Measurements from ENCODE around the gene SYT12.

The SYT12 gene

DNA sequence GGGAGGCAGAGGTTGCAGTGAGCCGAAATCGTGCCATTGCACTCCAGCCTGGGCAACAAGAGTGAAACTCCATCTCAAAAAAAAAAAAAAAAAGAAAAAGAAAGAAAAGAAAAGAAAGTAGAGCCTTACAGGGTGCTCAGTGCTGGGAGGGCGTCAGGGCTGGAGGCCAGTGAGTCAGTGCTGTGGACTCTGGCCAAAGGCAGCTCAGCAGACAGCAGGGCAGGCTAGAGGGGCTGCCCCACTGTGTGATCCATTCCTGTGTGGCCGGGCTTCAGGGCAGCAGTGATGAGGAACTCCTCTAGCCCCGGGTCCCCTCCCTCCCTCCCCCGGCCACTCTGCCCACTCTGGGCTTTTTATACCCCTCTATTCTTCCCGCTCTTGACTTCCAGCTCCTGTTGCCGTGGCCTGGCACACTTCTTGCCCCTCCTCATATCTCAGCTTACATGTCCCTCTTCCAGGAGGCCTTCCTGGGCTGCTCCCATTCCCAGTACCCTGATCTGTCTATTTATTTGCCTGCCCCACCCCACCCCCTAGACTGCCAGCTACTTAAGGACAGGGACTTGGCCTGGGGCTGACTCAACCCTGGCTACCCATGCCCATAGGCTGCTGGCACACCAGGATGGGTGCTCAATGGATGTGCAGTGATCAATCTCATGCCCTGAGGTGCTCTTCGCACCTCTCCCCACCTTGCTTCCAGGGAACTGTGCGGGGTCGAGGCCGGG is 10.1 kb downstream of the SYT12 start:
- no peaks in the 10 kb centered on the region for H3K36me3 ChIP-seq (ENCODE audit: insufficient read depth, low read depth, low read length)
- no peak overlapping the region for H3K27ac ChIP-seq (ENCODE audit: low read length)
- H3K9me3 ChIP-seq (ENCODE audit: insufficient read depth, low read depth, low read length), result no peaks in the 10 kb centered on the region
- H3K4me3 ChIP-seq (ENCODE audit: low read length), result no peak overlapping the region
- H3K27me3 ChIP-seq (ENCODE audit: insufficient read depth, low read length), result no peaks in the 10 kb centered on the region
- H3K9ac ChIP-seq (ENCODE audit: low read depth, low read length), result no peak overlapping the region
- peaks cover 6% of the 10 kb centered on the region; the same call in 1 of the 2 replicates for H3K4me1 ChIP-seq (ENCODE audit: insufficient read depth, low read length)

DNA sequence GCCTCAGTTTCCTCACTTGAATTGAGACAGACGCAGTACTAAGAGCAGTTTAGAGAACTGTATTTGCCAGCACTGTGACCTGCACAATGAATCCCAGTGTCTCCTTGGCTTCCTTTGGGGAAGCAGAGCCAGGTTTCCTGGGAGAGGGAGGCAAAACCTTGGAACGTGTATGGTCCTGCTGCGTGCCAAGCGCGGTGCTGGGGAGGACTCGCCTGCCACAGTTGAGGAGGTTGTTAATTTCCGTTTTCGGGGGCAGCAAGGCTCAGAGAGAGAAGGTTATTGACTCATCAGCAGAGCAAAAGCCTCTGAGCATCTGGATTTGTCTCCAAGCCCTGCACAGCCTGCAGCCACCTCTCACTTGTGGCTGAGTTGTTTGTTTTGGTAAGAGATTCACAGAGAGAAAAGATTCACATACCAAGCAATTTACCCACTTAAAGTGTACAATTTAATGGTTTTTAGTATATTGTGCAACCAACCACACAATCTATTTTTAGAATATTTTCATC is 10.8 kb downstream of the SYT12 start:
- Histone ChIP-seq H3K4me3 (ENCODE audit: low read length) (no peak overlapping the region), H3K9ac (ENCODE audit: low read depth, low read length) (no peak overlapping the region), H3K27me3 (ENCODE audit: insufficient read depth, low read length) (no peaks in the 10 kb centered on the region), H3K27ac (ENCODE audit: low read length) (no peak overlapping the region), H3K9me3 (ENCODE audit: insufficient read depth, low read depth, low read length) (no peaks in the 10 kb centered on the region), H3K36me3 (ENCODE audit: insufficient read depth, low read depth, low read length) (no peaks in the 10 kb centered on the region), H3K4me1 (ENCODE audit: insufficient read depth, low read length) (peaks cover 6% of the 10 kb centered on the region; the same call in 1 of the 2 replicates)

DNA sequence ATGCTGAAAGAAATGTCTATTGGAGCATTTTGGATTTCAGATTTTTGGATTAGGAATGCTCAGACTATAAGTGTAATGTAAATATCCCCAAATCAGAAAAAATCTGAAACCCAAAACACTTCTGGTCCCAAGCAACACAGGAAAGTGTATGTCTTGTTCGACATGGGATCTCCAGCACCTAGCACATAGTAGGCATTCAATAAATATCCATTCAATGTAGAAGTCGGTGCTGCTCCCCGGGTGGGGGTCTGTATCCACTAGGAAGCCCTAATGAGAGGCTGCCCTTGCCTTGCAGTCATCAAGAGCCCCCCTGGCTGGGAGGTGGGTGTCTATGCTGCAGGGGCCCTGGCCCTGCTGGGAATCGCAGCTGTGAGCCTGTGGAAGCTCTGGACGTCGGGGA is 11.4 kb downstream of the SYT12 start:
- no peaks in the 10 kb centered on the region for H3K36me3 ChIP-seq (ENCODE audit: insufficient read depth, low read depth, low read length)
- H3K27ac ChIP-seq (ENCODE audit: low read length), result no peak overlapping the region
- no peak overlapping the region for H3K9ac ChIP-seq (ENCODE audit: low read depth, low read length)
- H3K9me3 ChIP-seq (ENCODE audit: insufficient read depth, low read depth, low read length), result no peaks in the 10 kb centered on the region
- H3K4me1 ChIP-seq (ENCODE audit: insufficient read depth, low read length), result peaks cover 6% of the 10 kb centered on the region; the same call in 1 of the 2 replicates
- H3K4me3 ChIP-seq (ENCODE audit: low read length), result no peak overlapping the region
- no peaks in the 10 kb centered on the region for H3K27me3 ChIP-seq (ENCODE audit: insufficient read depth, low read length)

DNA sequence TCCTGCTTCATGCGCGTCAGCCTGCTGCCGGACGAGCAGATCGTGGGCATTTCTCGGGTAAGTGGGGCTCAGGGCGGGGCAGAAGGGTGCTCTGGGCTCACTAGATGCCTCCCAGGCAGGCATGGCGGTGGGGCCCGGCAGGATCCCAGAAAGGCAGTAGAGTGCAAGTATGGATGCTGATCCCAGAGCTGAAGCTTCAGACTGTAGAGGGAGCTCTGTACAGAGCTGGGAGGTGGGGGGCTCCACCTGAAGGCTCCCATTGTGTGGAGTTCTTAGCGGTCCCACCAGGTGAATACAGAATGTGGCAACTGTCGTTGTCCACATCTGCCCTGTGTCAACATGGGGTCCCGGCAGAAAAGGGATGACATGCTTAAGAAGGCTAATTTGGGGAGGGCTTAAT is 17.2 kb downstream of the SYT12 start:
- Histone ChIP-seq H3K4me3 (ENCODE audit: low read length) (no peak overlapping the region), H3K36me3 (ENCODE audit: insufficient read depth, low read depth, low read length) (no peaks in the 10 kb centered on the region), H3K4me1 (ENCODE audit: insufficient read depth, low read length) (no peaks in the 10 kb centered on the region), H3K9me3 (ENCODE audit: insufficient read depth, low read depth, low read length) (no peaks in the 10 kb centered on the region), H3K27ac (ENCODE audit: low read length) (no peak overlapping the region), H3K27me3 (ENCODE audit: insufficient read depth, low read length) (no peaks in the 10 kb centered on the region), H3K9ac (ENCODE audit: low read depth, low read length) (no peak overlapping the region)

DNA sequence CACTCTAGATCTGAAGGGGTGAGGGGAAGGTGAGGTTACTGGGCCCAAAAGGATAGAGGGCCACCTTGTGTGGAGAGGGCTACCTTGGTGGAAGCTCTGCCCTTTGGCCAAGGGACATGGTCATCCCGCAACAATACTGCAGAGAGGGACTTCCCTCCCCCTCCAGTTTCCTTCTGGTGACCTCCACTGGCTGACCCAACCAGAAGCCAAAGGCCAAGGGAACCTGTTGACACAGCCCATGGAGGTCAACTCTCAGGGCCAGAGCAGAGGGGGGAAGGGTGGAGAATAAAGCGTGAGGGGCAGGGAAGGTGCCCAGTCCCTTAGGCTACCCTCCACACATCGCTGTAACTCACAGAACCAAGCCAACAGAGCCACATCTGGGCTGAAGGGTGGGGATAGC is 18.7 kb downstream of the SYT12 start:
- no peaks in the 10 kb centered on the region for H3K9me3 ChIP-seq (ENCODE audit: insufficient read depth, low read depth, low read length)
- H3K9ac ChIP-seq (ENCODE audit: low read depth, low read length), result no peak overlapping the region
- no peaks in the 10 kb centered on the region for H3K36me3 ChIP-seq (ENCODE audit: insufficient read depth, low read depth, low read length)
- no peaks in the 10 kb centered on the region for H3K27me3 ChIP-seq (ENCODE audit: insufficient read depth, low read length)
- H3K4me1 ChIP-seq (ENCODE audit: insufficient read depth, low read length), result no peaks in the 10 kb centered on the region
- no peak overlapping the region for H3K27ac ChIP-seq (ENCODE audit: low read length)
- no peak overlapping the region for H3K4me3 ChIP-seq (ENCODE audit: low read length)

DNA sequence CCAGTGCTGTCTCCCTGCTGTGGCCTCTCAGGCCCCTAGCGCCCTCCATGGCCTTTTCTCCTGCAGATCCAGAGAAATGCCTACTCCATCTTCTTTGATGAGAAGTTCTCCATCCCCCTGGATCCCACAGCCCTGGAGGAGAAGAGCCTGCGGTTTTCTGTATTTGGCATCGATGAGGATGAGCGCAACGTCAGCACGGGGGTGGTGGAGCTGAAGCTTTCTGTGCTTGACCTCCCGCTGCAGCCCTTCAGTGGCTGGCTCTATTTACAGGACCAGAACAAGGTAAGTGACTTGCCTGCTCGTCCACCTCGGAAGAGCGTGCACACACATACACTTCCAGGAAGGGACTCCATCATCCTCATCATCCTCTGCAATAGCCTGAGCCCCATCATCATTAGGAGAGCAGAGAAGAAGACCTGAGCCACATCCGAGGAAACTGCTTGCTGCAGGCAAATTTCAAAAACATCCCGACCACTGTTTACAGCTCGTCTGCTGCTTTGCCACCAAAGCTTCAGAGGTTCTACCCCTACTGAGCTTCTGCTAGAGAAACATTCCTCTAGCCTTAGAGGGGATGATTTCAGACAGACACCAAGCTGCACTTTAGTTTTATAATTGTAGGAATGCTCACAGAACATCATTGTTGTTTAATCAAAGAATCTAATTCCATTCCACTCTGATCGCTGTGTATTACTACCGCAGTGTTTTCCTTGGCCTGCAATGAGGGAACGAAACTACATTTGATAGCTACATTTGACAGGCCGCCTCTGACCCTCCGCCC is 20.8 kb downstream of the SYT12 start:
- H3K4me3 ChIP-seq (ENCODE audit: low read length), result no peak overlapping the region
- no peaks in the 10 kb centered on the region for H3K36me3 ChIP-seq (ENCODE audit: insufficient read depth, low read depth, low read length)
- H3K9ac ChIP-seq (ENCODE audit: low read depth, low read length), result no peak overlapping the region
- no peak overlapping the region for H3K27ac ChIP-seq (ENCODE audit: low read length)
- no peaks in the 10 kb centered on the region for H3K4me1 ChIP-seq (ENCODE audit: insufficient read depth, low read length)
- H3K9me3 ChIP-seq (ENCODE audit: insufficient read depth, low read depth, low read length), result no peaks in the 10 kb centered on the region
- H3K27me3 ChIP-seq (ENCODE audit: insufficient read depth, low read length), result no peaks in the 10 kb centered on the region

DNA sequence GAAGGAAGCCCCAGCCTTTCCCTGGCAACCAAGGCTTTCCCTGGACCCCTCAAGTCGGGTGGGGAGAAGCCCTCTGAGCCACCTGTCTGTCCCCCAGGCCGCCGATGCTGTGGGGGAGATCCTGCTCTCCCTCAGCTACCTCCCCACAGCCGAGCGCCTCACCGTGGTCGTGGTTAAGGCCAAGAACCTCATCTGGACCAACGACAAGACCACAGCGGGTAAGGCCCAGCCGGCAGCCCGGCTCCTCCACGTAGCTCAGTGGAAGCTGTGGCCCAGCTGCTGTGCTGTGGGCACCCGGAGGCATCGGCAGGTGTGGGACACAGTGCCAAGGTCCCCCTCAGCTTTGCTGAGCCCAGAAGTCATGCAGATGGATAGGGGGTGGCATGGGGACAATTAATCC is 21.6 kb downstream of the SYT12 start:
- Histone ChIP-seq H3K4me3 (ENCODE audit: low read length) (no peak overlapping the region), H3K27me3 (ENCODE audit: insufficient read depth, low read length) (no peaks in the 10 kb centered on the region), H3K36me3 (ENCODE audit: insufficient read depth, low read depth, low read length) (no peaks in the 10 kb centered on the region), H3K9ac (ENCODE audit: low read depth, low read length) (no peak overlapping the region), H3K4me1 (ENCODE audit: insufficient read depth, low read length) (no peaks in the 10 kb centered on the region), H3K27ac (ENCODE audit: low read length) (no peak overlapping the region), H3K9me3 (ENCODE audit: insufficient read depth, low read depth, low read length) (no peaks in the 10 kb centered on the region)

DNA sequence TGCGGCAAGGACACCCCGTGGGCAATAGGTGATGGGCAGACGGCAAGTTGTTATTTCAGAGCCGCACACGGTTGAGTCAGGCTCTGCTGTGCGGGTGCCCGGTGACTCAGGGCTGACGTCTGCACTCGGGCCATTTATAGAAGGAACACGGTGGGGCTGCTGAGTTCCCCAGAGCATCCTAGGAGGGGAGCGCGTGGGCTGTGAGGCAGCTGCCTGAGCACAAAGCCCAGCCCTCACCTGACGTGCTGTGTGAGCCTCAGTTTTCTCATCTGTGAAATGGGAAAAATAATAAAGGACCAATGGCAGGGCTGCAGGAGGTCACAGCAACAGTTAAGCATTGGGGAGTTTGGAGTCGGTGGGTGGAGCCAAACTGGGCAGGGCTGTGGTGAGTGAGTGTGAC is 22.4 kb downstream of the SYT12 start:
- no peak overlapping the region for H3K9ac ChIP-seq (ENCODE audit: low read depth, low read length)
- no peaks in the 10 kb centered on the region for H3K9me3 ChIP-seq (ENCODE audit: insufficient read depth, low read depth, low read length)
- H3K4me1 ChIP-seq (ENCODE audit: insufficient read depth, low read length), result no peaks in the 10 kb centered on the region
- no peak overlapping the region for H3K27ac ChIP-seq (ENCODE audit: low read length)
- no peaks in the 10 kb centered on the region for H3K36me3 ChIP-seq (ENCODE audit: insufficient read depth, low read depth, low read length)
- no peaks in the 10 kb centered on the region for H3K27me3 ChIP-seq (ENCODE audit: insufficient read depth, low read length)
- no peak overlapping the region for H3K4me3 ChIP-seq (ENCODE audit: low read length)

DNA sequence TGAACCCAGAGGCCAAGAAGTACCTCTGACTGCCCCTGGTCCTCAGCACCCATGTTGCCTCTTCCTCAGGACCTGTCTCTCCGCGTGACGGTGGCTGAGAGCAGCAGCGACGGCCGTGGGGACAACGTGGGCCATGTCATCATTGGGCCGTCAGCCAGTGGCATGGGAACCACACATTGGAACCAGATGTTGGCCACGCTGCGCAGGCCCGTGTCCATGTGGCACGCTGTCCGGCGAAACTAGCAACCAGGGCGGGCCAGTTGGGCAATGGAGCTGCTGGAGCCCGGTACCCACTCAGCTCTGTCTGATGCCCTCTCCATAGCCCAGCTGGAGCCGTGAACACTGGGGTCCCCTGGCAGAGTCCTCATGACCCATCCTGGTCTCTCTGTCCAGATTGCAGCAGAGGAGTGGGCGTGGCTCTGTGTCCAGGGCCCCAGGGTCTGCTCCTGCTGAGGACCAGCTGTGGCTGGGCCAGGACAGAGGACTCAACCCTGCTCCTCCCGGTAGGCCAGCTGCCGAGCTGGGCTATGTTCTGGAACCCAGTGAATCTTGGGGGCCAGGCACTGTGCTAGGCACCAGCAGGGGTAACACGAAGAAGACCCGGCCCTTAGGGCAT is 25.7 kb downstream of the SYT12 start:
- Histone ChIP-seq H3K9me3 (ENCODE audit: insufficient read depth, low read depth, low read length) (no peaks in the 10 kb centered on the region), H3K9ac (ENCODE audit: low read depth, low read length) (no peak overlapping the region), H3K4me1 (ENCODE audit: insufficient read depth, low read length) (no peaks in the 10 kb centered on the region), H3K27ac (ENCODE audit: low read length) (no peak overlapping the region), H3K36me3 (ENCODE audit: insufficient read depth, low read depth, low read length) (no peaks in the 10 kb centered on the region), H3K27me3 (ENCODE audit: insufficient read depth, low read length) (no peaks in the 10 kb centered on the region), H3K4me3 (ENCODE audit: low read length) (no peak overlapping the region)

DNA sequence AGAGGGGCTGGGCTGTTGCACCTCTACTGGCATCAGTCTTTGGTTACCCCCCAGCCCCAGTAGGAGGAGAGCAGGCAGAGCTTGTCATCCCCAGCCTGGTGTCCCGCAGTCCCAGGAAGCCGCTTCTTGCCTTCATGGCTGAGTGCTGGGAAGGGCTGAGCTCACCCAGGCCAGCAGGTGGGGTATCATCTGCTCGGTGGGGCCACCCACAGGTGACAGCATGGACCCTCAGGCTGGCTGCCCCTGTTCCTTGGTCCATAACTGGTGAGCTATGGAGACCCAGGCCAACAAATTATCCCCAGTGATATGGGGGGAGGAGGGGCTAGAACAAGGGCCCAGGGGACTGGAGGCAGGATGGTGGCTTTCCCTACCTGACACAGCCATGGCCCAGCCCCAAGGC is 27.2 kb downstream of the SYT12 start:
- Histone ChIP-seq H3K27me3 (ENCODE audit: insufficient read depth, low read length) (peaks cover 2% of the 10 kb centered on the region; the same call in 1 of the 2 replicates), H3K9me3 (ENCODE audit: insufficient read depth, low read depth, low read length) (no peaks in the 10 kb centered on the region), H3K36me3 (ENCODE audit: insufficient read depth, low read depth, low read length) (no peaks in the 10 kb centered on the region), H3K4me3 (ENCODE audit: low read length) (no peak overlapping the region), H3K9ac (ENCODE audit: low read depth, low read length) (no peak overlapping the region), H3K27ac (ENCODE audit: low read length) (no peak overlapping the region), H3K4me1 (ENCODE audit: insufficient read depth, low read length) (no peaks in the 10 kb centered on the region)

DNA sequence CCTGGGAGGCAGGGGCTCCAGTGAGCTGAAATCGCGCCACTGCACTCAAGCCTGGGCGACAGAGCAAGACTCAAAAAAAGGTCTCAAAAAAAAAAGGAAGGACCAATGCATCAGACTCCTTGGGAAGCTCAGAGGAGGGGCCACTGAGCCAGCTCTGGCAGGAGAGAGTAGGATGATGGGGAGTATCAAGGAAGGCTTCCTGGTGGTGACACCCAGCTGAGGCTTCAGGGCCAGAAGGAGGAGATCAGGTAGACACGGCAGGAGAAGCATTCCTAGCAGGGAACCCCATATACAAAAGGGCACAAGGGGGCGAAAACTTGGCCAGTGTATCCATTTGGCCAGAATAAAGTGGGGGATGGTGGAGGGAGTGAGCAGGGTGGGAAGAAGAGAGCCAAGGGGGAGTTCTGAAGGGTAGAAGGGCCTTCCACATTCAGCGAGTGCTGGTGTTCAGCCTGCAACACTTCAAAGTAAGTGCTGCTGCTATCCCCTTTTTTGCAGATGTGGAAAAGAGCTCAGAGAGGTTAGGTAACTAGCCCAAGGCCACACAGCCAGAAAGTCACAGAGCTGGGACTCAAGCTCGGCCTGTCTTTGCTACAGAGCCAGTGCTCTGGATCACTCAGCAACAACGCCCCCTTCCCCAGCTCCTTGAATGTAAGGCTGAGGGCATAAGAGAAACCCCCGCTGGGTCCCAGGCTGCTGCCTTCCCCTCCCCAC is 28.4 kb downstream of the SYT12 start:
- H3K4me3 ChIP-seq (ENCODE audit: low read length), result no peak overlapping the region
- no peak overlapping the region for H3K27ac ChIP-seq (ENCODE audit: low read length)
- no peak overlapping the region for H3K9ac ChIP-seq (ENCODE audit: low read depth, low read length)
- peaks cover 4% of the 10 kb centered on the region; the same call in 1 of the 2 replicates for H3K4me1 ChIP-seq (ENCODE audit: insufficient read depth, low read length)
- H3K36me3 ChIP-seq (ENCODE audit: insufficient read depth, low read depth, low read length), result no peaks in the 10 kb centered on the region
- H3K27me3 ChIP-seq (ENCODE audit: insufficient read depth, low read length), result peaks cover 14% of the 10 kb centered on the region; the same call in 1 of the 2 replicates
- H3K9me3 ChIP-seq (ENCODE audit: insufficient read depth, low read depth, low read length), result no peaks in the 10 kb centered on the region

All from iPS-20b (cell line).